ENCODE results near the gene TRAF7.
"Not testable (repeated sequence)": the region's sequence is repeated elsewhere in the genome, so short reads cannot be mapped to it uniquely, and the experiment has no call there.

Gene TRAF7

DNA sequence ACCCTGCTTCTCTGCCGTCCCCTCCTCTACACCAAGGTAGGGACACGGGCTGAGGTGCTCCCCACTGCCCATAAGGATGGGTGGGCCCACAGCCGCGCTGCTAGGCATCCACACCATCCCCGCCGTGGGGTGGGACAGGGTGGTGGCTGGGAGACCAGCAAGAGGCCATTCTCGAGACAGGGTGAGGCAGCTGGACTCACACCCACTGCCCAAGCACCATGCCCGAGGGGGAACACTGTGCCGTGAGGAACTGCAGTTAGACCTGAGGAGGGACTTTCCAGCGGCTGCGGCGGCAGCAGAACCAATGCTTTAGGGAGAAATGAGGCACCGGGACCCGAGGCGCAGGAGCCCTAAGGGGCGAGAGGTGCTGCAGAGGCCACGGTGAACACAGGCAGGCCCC is 33.2 kb upstream of the TRAF7 start:
- H3K4me1 ChIP-seq (ENCODE audit: control insufficient read depth in 1 of 2, insufficient read depth in 1 of 2, low read depth in 1 of 2, low read length in 1 of 2), result peaks cover 0 to 22% of the 10 kb centered on the region in 2 experiments
- H3K27me3 ChIP-seq, result peaks cover 31% of the 10 kb centered on the region
- TF ChIP-seq, protein P1, sequence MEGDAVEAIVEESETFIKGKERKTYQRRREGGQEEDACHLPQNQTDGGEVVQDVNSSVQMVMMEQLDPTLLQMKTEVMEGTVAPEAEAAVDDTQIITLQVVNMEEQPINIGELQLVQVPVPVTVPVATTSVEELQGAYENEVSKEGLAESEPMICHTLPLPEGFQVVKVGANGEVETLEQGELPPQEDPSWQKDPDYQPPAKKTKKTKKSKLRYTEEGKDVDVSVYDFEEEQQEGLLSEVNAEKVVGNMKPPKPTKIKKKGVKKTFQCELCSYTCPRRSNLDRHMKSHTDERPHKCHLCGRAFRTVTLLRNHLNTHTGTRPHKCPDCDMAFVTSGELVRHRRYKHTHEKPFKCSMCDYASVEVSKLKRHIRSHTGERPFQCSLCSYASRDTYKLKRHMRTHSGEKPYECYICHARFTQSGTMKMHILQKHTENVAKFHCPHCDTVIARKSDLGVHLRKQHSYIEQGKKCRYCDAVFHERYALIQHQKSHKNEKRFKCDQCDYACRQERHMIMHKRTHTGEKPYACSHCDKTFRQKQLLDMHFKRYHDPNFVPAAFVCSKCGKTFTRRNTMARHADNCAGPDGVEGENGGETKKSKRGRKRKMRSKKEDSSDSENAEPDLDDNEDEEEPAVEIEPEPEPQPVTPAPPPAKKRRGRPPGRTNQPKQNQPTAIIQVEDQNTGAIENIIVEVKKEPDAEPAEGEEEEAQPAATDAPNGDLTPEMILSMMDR (IDR thresholded peaks at IDR 0.05), result no peak
- no peaks in the 10 kb centered on the region for H3K9me3 ChIP-seq
- H3K4me3 ChIP-seq (ENCODE audit: low read depth in 1 of 2, low read length in 1 of 2), result no peak overlapping the region
- H3K36me3 ChIP-seq, result no peaks in the 10 kb centered on the region
- no peak overlapping the region for H3K27ac ChIP-seq

DNA sequence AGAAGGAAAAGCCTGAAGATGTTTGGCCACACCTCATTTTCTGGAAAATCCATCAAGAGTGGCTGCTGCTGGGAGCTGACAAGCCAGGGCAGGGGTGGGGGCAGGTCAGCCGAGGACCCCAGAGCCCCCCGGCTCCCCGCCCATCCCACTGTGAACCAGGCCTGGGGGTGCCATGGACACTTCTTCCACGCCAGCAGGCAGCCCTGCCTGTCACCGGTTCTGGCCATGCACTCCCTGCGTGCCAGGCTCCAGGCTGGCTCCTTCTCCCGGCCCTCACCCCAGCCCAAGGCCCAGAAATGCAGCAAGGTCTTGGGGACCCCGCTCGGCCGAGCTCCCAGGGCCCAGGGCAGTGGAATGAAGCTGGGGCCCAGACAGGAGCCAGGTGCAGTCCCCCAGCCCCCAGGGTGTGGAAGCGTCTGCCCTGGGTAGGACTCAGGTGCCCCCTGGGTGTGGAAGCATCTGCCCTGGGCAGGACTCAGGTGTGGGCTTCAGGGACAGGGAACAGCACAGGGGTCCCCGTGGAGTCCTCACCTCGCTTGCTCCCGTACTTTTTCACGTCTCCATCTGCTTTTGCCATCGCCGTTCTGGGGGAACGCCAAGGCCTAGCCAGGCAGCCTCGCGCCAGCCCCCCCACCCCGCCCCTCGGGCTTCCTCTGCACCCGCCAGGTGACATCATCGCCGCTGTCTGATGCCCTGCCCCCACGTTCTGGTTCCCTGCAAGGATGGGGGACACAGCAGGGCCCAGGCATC is 32.5 kb upstream of the TRAF7 start:
- H3K4me1 ChIP-seq (ENCODE audit: control insufficient read depth in 1 of 2, insufficient read depth in 1 of 2, low read depth in 1 of 2, low read length in 1 of 2), result peaks cover 0 to 22% of the 10 kb centered on the region in 2 experiments
- not testable (repeated sequence) for H3K27ac ChIP-seq; H3K4me3 ChIP-seq (ENCODE audit: low read depth in 1 of 2, low read length in 1 of 2); H3K9me3 ChIP-seq; H3K36me3 ChIP-seq
- H3K27me3 ChIP-seq, result peaks cover 31% of the 10 kb centered on the region

- H3K27ac ChIP-seq; H3K4me3 ChIP-seq (ENCODE audit: low read depth in 1 of 2, low read length in 1 of 2); H3K36me3 ChIP-seq; H3K9me3 ChIP-seq: not testable (repeated sequence)
- peaks cover 31% of the 10 kb centered on the region for H3K27me3 ChIP-seq
- peaks cover 6 to 28% of the 10 kb centered on the region in 2 experiments for H3K4me1 ChIP-seq (ENCODE audit: control insufficient read depth in 1 of 2, insufficient read depth in 1 of 2, low read depth in 1 of 2, low read length in 1 of 2)
Observed at GRCh38 chr16:2123706-2124376, 31.7 kb upstream of the TRAF7 start.

DNA sequence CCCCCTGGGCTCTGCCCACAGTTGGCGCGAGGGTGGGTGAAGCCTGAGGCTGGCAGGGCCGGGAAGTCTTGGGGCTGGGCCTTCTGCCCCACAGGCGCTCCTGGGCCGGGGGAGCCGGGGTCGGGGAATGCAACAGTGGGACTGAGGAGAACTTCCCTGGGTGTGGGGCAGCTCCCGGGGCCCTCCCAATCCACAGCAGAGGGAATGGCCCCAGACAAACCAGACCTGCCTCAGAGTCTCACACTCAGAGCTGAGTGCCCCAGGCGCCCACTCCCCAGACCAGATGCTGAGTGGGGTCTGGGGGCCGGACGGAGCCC is 31.2 kb upstream of the TRAF7 start:
- not testable (repeated sequence) for H3K36me3 ChIP-seq; H3K27ac ChIP-seq; H3K4me3 ChIP-seq (ENCODE audit: low read depth in 1 of 2, low read length in 1 of 2); H3K9me3 ChIP-seq
- H3K27me3 ChIP-seq, result peaks cover 31% of the 10 kb centered on the region
- H3K4me1 ChIP-seq (ENCODE audit: control insufficient read depth in 1 of 2, insufficient read depth in 1 of 2, low read depth in 1 of 2, low read length in 1 of 2), result peaks cover 7 to 28% of the 10 kb centered on the region in 2 experiments

DNA sequence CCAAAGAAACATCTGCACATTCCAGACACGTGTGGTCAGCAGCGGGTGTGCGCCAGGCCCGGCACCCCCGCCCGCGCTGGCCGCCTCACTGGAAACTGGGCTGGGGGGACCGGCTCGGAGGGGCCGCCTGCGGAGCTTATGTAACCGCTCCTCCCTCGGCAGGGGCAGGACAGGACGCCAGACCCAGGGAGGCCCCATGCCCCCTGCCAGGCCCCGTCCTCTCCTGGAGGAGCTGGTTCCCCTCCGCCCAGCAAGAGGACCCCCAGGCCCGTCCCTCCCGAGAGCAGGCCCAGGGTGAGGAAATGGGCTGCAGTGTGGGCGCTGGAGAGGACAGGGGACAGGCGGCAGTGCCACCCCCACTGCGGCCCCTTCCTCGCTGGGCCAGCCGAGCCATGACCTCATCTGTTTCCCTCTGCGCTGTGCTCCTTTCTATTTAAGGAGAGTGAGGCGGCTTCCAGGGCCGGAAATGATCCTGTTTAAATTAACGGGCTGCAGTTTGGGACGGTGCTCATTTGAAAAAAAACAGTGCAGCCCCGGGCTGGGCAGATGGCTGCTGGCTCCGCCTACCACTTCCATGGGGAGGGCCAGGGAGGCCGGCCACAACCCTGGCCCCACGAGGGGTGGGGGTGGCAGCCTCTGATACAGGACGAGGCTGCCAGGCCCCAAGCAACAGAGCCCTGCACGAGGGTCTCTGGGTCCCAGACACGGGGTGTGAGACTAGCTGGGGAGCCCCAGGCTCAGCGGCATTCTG is 30.7 kb upstream of the TRAF7 start:
- peak overlapping the region in 1 of 2 experiments; percentile 7 for H3K4me3 ChIP-seq (ENCODE audit: low read depth in 1 of 2, low read length in 1 of 2)
- H3K27ac ChIP-seq, result not testable (repeated sequence)

GRCh38 chr16:2125609-2126008 is 30.0 kb upstream of the TRAF7 start:
- peaks cover 31% of the 10 kb centered on the region for H3K27me3 ChIP-seq
- H3K9me3 ChIP-seq; H3K36me3 ChIP-seq; H3K27ac ChIP-seq; H3K4me3 ChIP-seq (ENCODE audit: low read depth in 1 of 2, low read length in 1 of 2): not testable (repeated sequence)
- peaks cover 7 to 28% of the 10 kb centered on the region in 2 experiments for H3K4me1 ChIP-seq (ENCODE audit: control insufficient read depth in 1 of 2, insufficient read depth in 1 of 2, low read depth in 1 of 2, low read length in 1 of 2)

More for the DNA sequence above, 30.7 kb upstream of the TRAF7 start:
- not testable (repeated sequence) for H3K36me3 ChIP-seq, H3K9me3 ChIP-seq
- peaks cover 7 to 28% of the 10 kb centered on the region in 2 experiments for H3K4me1 ChIP-seq (ENCODE audit: control insufficient read depth in 1 of 2, insufficient read depth in 1 of 2, low read depth in 1 of 2, low read length in 1 of 2)
- peaks cover 31% of the 10 kb centered on the region for H3K27me3 ChIP-seq

GRCh38 chr16:2126161-2126743 is 29.3 kb upstream of the TRAF7 start:
- H3K4me1 ChIP-seq (ENCODE audit: control insufficient read depth in 1 of 2, insufficient read depth in 1 of 2, low read depth in 1 of 2, low read length in 1 of 2), result peaks cover 7 to 28% of the 10 kb centered on the region in 2 experiments
- not testable (repeated sequence) for H3K36me3 ChIP-seq; H3K27ac ChIP-seq; H3K9me3 ChIP-seq; H3K4me3 ChIP-seq (ENCODE audit: low read depth in 1 of 2, low read length in 1 of 2)
- H3K27me3 ChIP-seq, result peaks cover 31% of the 10 kb centered on the region

DNA sequence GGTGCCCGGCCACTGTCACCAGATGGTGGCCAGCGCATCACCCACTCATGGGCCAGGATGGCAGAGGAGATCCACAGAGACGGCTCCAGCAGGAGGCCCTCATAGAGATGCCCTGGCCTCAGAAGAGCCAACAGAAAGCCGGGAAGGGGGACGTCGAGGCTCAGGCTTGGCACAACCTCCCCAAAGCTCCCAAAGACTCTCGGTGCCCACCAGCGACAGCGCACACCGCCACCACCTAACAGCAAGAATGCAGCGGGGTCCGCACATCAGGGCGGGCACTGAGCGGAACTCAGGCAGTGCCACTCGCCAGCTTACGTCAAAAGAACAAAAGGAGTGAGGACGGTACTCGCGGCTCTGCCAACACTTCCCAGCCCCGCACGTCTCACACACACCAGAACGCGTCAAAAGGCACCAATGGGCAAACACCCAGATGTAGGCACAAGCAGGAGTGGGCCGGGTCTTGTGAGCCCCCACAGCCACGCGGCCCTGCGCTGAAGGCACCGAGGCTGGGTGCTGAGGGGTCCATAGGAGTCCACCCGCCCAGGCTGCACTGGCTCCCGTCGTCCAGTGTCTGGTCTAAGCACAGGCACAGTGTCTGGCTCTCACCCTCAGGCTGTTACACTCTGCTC is 28.5 kb upstream of the TRAF7 start:
- not testable (repeated sequence) for H3K4me3 ChIP-seq (ENCODE audit: low read depth in 1 of 2, low read length in 1 of 2); H3K27ac ChIP-seq; H3K9me3 ChIP-seq; H3K36me3 ChIP-seq
- Histone ChIP-seq H3K4me1 (ENCODE audit: control insufficient read depth in 1 of 2, insufficient read depth in 1 of 2, low read depth in 1 of 2, low read length in 1 of 2) (peaks cover 7 to 28% of the 10 kb centered on the region in 2 experiments), H3K27me3 (peaks cover 31% of the 10 kb centered on the region)

GRCh38 chr16:2127630-2128280 is 27.8 kb upstream of the TRAF7 start:
- not testable (repeated sequence) for H3K4me3 ChIP-seq (ENCODE audit: low read depth in 1 of 2, low read length in 1 of 2); H3K36me3 ChIP-seq; H3K27ac ChIP-seq; H3K9me3 ChIP-seq
- H3K4me1 ChIP-seq (ENCODE audit: control insufficient read depth in 1 of 2, insufficient read depth in 1 of 2, low read depth in 1 of 2, low read length in 1 of 2), result peaks cover 7 to 28% of the 10 kb centered on the region in 2 experiments
- H3K27me3 ChIP-seq, result peaks cover 31% of the 10 kb centered on the region

DNA sequence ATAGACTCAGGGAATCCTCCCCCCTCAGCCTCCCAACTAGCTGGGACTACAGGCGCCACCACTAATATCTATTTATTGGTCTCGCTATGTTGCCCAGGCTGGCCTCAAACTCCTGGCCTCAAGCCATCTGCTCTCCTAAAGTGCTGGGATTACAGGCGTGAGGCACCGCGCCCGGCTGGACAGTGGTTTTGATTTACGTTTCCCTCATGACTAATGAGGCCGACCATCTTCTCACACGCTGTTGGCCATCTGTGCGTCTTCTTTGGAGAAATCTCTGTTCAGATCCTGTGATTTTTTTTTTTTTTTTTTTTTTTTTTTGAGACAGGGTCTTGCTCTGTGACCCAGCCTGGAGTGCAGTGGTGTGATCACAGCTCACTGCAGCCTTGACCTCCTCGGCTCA is 26.3 kb upstream of the TRAF7 start:
- not testable (repeated sequence) for H3K27ac ChIP-seq; H3K36me3 ChIP-seq; H3K9me3 ChIP-seq; H3K4me3 ChIP-seq (ENCODE audit: low read depth in 1 of 2, low read length in 1 of 2)
- peaks cover 23% of the 10 kb centered on the region for H3K27me3 ChIP-seq
- peaks cover 7 to 28% of the 10 kb centered on the region in 2 experiments for H3K4me1 ChIP-seq (ENCODE audit: control insufficient read depth in 1 of 2, insufficient read depth in 1 of 2, low read depth in 1 of 2, low read length in 1 of 2)

DNA sequence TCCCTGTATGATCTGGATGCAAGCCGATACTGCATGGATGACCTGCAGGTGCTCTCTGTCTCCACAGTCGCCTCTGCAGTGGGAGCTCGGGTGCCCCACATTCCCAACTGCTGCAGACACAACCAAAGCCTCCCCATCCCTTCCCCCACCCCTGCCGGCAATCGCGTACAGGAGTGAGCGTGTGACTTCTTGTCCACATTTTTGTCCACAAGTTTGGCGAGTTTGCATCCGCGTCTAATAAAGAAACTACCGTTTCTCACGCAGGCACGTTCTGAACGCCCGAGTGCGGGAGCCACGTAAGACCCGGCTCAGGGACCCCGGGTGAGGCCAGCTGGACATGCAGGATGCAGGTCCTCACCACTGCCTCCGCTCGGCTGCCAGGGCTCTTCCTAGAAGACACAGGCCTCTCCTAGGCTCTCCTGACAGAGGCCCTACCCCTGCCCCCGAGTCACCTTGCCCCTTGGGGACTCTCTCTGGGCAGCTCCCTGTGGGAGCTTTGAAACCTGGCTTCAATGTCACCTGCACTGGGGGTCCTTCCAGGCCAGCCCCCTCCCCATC is 25.6 kb upstream of the TRAF7 start:
- H3K36me3 ChIP-seq; H3K4me3 ChIP-seq (ENCODE audit: low read depth in 1 of 2, low read length in 1 of 2); H3K27ac ChIP-seq; H3K9me3 ChIP-seq: not testable (repeated sequence)
- H3K4me1 ChIP-seq (ENCODE audit: control insufficient read depth in 1 of 2, insufficient read depth in 1 of 2, low read depth in 1 of 2, low read length in 1 of 2), result peaks cover 7 to 27% of the 10 kb centered on the region in 2 experiments
- peaks cover 21% of the 10 kb centered on the region for H3K27me3 ChIP-seq
